Right atrium auricular region (tissue), 2 donors: ENCODE measurements around the gene ADAD2. TPM values are rescaled to one million over a fixed set of nuclear protein-coding genes. Genes with fewer than 3 reads are reported as not detected.

Experiments used
- DNase-seq: peaks from one replicate; pipeline ENCODE4 v3.0.0-alpha.2; 2019; ENCODE audit warnings: low spot score
- H3K27ac ChIP-seq, 2 donors: fragments of 200-600 bp; sonication (generic); 1 replicate in 1 of 2; 2 replicates in 1 of 2; pipeline ENCODE4 v1.5.1; 2016 to 2019
- H3K27me3 ChIP-seq, 2 donors: fragments of 200-600 bp; sonication (generic); one replicate each; pipeline versions ENCODE4 v1.5.1 to v1.6.0; 2017 to 2019
- H3K36me3 ChIP-seq: fragments of 200-600 bp; sonication (generic); one replicate; pipeline ENCODE4 v1.5.1; 2016
- H3K4me1 ChIP-seq, 2 donors: fragments of 200-600 bp; sonication (generic); one replicate each; pipeline versions ENCODE4 v1.5.1 to v1.6.0; 2017 to 2019
- H3K4me3 ChIP-seq, 2 donors: fragments of 200-600 bp; sonication (generic); 1 replicate in 1 of 2; 2 replicates in 1 of 2; pipeline ENCODE4 v1.5.1; 2017 to 2019; ENCODE audit warnings: mild to moderate bottlenecking in 1 of 2, moderate library complexity in 1 of 2
- H3K9me3 ChIP-seq, 2 donors: fragments of 200-600 bp; sonication (generic); one replicate each; pipeline ENCODE4 v1.5.1; 2019
- CTCF ChIP-seq, 2 donors: fragments of 200-600 bp; sonication (generic); IDR thresholded peaks; one replicate each; pipeline ENCODE4 v1.5.1; 2019; ENCODE audit warnings: antibody characterized with exemption in 2 of 2
- total RNA-seq, 2 donors: library from RNA; depleted of rRNA; stranded (reverse); fragments of >200 nt; gene quantifications; one replicate each; pipeline ENCODE4 v1.1.0, GENCODE V29; 2016

The ADAD2 gene
- total RNA-seq, 2 donors from 2014 or later, result 0.19 TPM; not detected in 1

- H3K36me3 ChIP-seq, result no peaks in the 10 kb centered on the region
- H3K27me3 ChIP-seq, result no peaks in the 10 kb centered on the region
- no peak for TF ChIP-seq CTCF (IDR thresholded peaks at IDR 0.05)
- no peak overlapping the region for H3K4me3 ChIP-seq
- no peak for DNase-seq
- no peak overlapping the region for H3K27ac ChIP-seq
- no peaks in the 10 kb centered on the region for H3K9me3 ChIP-seq
- H3K4me1 ChIP-seq, result no peaks in the 10 kb centered on the region
These were observed 31.2 kb upstream of the ADAD2 start for GRCh38 chr16:84159800-84160199.

DNA sequence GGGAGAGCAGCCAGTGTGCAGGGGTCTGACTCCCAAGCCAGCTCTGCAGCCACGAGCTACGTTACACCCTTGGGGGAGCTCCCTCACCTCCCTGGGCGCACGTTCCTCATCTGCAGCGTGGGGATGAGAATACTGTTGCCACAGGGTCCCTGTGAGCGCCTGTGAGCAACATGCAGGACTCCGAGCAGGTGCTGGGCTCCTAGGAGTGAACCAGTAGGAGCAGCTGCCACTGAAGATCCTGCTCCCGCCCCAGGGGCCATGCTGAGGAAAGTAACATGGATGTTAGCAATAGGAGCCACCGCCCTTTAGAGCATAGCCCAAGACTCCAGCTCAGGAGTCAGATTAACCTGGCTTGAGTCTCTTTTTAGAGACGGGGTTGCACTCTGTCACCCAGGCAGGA is 29.9 kb upstream of the ADAD2 start:
- Histone ChIP-seq H3K36me3 (no peaks in the 10 kb centered on the region), H3K9me3 (no peaks in the 10 kb centered on the region), H3K4me1 (no peaks in the 10 kb centered on the region), H3K27me3 (no peaks in the 10 kb centered on the region), H3K4me3 (no peak overlapping the region), H3K27ac (no peak overlapping the region)
- no peak for DNase-seq
- no peak for TF ChIP-seq CTCF (IDR thresholded peaks at IDR 0.05)

- Histone ChIP-seq H3K36me3 (no peaks in the 10 kb centered on the region), H3K4me1 (no peaks in the 10 kb centered on the region), H3K9me3 (no peaks in the 10 kb centered on the region), H3K27me3 (no peaks in the 10 kb centered on the region), H3K27ac (no peak overlapping the region), H3K4me3 (no peak overlapping the region)
- TF ChIP-seq CTCF (IDR thresholded peaks at IDR 0.05), result no peak
- no peak for DNase-seq
These were observed 29.2 kb upstream of the ADAD2 start for GRCh38 chr16:84161801-84162200.

- TF ChIP-seq CTCF (IDR thresholded peaks at IDR 0.05), result no peak
- Histone ChIP-seq H3K4me1 (no peaks in the 10 kb centered on the region), H3K9me3 (no peaks in the 10 kb centered on the region), H3K36me3 (no peaks in the 10 kb centered on the region), H3K4me3 (no peak overlapping the region), H3K27me3 (no peaks in the 10 kb centered on the region), H3K27ac (no peak overlapping the region)
- DNase-seq, result no peak
These were observed 25.2 kb upstream of the ADAD2 start for GRCh38 chr16:84165746-84166145.

- no peaks in the 10 kb centered on the region for H3K9me3 ChIP-seq
- no peaks in the 10 kb centered on the region for H3K4me1 ChIP-seq
- no peak for DNase-seq
- no peaks in the 10 kb centered on the region for H3K36me3 ChIP-seq
- no peak overlapping the region for H3K4me3 ChIP-seq
- no peaks in the 10 kb centered on the region for H3K27me3 ChIP-seq
- no peak for TF ChIP-seq CTCF (IDR thresholded peaks at IDR 0.05)
- no peak overlapping the region for H3K27ac ChIP-seq
These were observed 23.9 kb upstream of the ADAD2 start for GRCh38 chr16:84166796-84167695.
